Hepatocyte (in vitro differentiated cells): ENCODE measurements around the gene PTPRN2. TPM values are rescaled to one million over a fixed set of nuclear protein-coding genes. Genes with fewer than 3 reads are reported as not detected.

Source experiments
- DNase-seq: peaks from one replicate; pipeline ENCODE4 v3.0.0-alpha.2; 2016; ENCODE audit warnings: low spot score
- H2AFZ ChIP-seq: fragments of 200-600 bp; sonication (generic); 2 replicates; pipeline ENCODE4 v1.6.0; 2016; ENCODE audit warnings: antibody characterized with exemption, mild to moderate bottlenecking
- H3K27ac ChIP-seq: fragments of 200-600 bp; sonication (generic); 2 replicates; pipeline ENCODE4 v1.5.1; 2016; ENCODE audit warnings: mild to moderate bottlenecking
- H3K27me3 ChIP-seq: fragments of 200-600 bp; sonication (generic); 2 replicates; pipeline ENCODE4 v1.6.1; 2016
- H3K36me3 ChIP-seq: fragments of 200-600 bp; sonication (generic); replicated peaks from 2 replicates; pipeline ENCODE4 v1.5.1; 2016; ENCODE audit warnings: low read depth; ENCODE audit not compliant: insufficient read depth
- H3K4me1 ChIP-seq: fragments of 200-600 bp; sonication (generic); 2 replicates; pipeline ENCODE4 v1.5.1; 2016; ENCODE audit warnings: mild to moderate bottlenecking, moderate library complexity; ENCODE audit not compliant: insufficient read depth
- H3K4me2 ChIP-seq: fragments of 200-600 bp; sonication (generic); 2 replicates; pipeline ENCODE4 v1.6.0; 2016
- H3K4me3 ChIP-seq: fragments of 200-600 bp; sonication (generic); 2 replicates; pipeline ENCODE4 v1.5.1; 2016; ENCODE audit warnings: mild to moderate bottlenecking
- H3K79me2 ChIP-seq: fragments of 200-600 bp; sonication (generic); 2 replicates; pipeline ENCODE4 v1.6.0; 2017; ENCODE audit warnings: mild to moderate bottlenecking
- H3K9me2 ChIP-seq: fragments of 200-600 bp; sonication (generic); replicated peaks from 2 replicates; pipeline ENCODE4 v1.6.0; 2017; ENCODE audit warnings: mild to moderate bottlenecking; ENCODE audit not compliant: insufficient read depth
- H3K9me3 ChIP-seq: fragments of 200-600 bp; sonication (generic); 2 replicates; pipeline ENCODE4 v1.5.1; 2016; ENCODE audit warnings: low read depth, mild to moderate bottlenecking
- H4K20me1 ChIP-seq: fragments of 200-600 bp; sonication (generic); 2 replicates; pipeline ENCODE4 v1.6.0; 2016; ENCODE audit warnings: mild to moderate bottlenecking; ENCODE audit not compliant: insufficient read depth, poor library complexity, severe bottlenecking
- CTCF ChIP-seq: fragments of 200-600 bp; sonication (generic); IDR thresholded peaks from 2 replicates; pipeline ENCODE4 v1.5.1; 2016; ENCODE audit warnings: antibody characterized with exemption, mild to moderate bottlenecking; ENCODE audit not compliant: poor library complexity
- EZH2 ChIP-seq: fragments of 200-600 bp; sonication (generic); IDR thresholded peaks from 2 replicates; pipeline ENCODE4 v1.6.1; 2016; ENCODE audit warnings: antibody characterized with exemption, mild to moderate bottlenecking, borderline replicate concordance
- EZH2phosphoT487 ChIP-seq: fragments of 200-600 bp; sonication (generic); IDR thresholded peaks from one replicate; pipeline ENCODE4 v1.6.1; 2018; ENCODE audit warnings: antibody characterized with exemption, mild to moderate bottlenecking, low read depth, moderate library complexity; ENCODE audit not compliant: unreplicated experiment, severe bottlenecking
- WGBS: methylation state at CpG from one replicate; pipeline ENCODE4 v1.1.6; 2016; ENCODE audit warnings: low lambda C conversion rate; ENCODE audit errors: missing lambda C conversion rate; 5-methylcytosine and 5-hydroxymethylcytosine counted together
- polyA plus RNA-seq: library from polyadenylated mRNA; unstranded; fragments of >200 nt; fragmentation: Nextera tagmentation; extraction: Ambion mirVana; gene quantifications from 2 replicates; pipeline ENCODE4 v1.2.1, GENCODE V29; 2016
- total RNA-seq: library from RNA; depleted of rRNA; stranded (reverse); fragments of >200 nt; gene quantifications from 2 replicates; pipeline ENCODE4 v1.2.3, GENCODE V29; 2014

The PTPRN2 gene
- total and polyA plus RNA-seq, 2 experiments from 2014 or later, result 2.1 to 3.3 TPM

- Histone ChIP-seq H3K27me3 (peaks cover 15% of the 10 kb centered on the region), H3K9me2 (no peaks in the 10 kb centered on the region), H2AFZ (no peak overlapping the region), H3K4me2 (no peak overlapping the region), H3K27ac (no peak overlapping the region), H3K9me3 (no peaks in the 10 kb centered on the region), H3K36me3 (no peaks in the 10 kb centered on the region), H3K4me3 (no peak overlapping the region), H3K4me1 (peaks cover 7% of the 10 kb centered on the region), H4K20me1 (no peaks in the 10 kb centered on the region), H3K79me2 (no peaks in the 10 kb centered on the region)
- TF ChIP-seq EZH2phosphoT487 (no peak), CTCF (no peak), EZH2 (no peak)
- DNase-seq, result no peak
Measured at GRCh38 chr7:158013085-158013668, 574.4 kb downstream of the PTPRN2 start.

- DNase-seq, result no peak
- peaks cover 7% of the 10 kb centered on the region for H3K4me1 ChIP-seq
- no peaks in the 10 kb centered on the region for H4K20me1 ChIP-seq
- H3K9me2 ChIP-seq, result no peaks in the 10 kb centered on the region
- H3K9me3 ChIP-seq, result no peaks in the 10 kb centered on the region
- H3K27ac ChIP-seq, result no peak overlapping the region
- H2AFZ ChIP-seq, result no peak overlapping the region
- H3K36me3 ChIP-seq, result no peaks in the 10 kb centered on the region
- no peaks in the 10 kb centered on the region for H3K79me2 ChIP-seq
- WGBS, result 84% methylated on average over 11 of the region's 11 CpGs
- no peak overlapping the region for H3K4me2 ChIP-seq
- H3K4me3 ChIP-seq, result no peak overlapping the region
- peaks cover 15% of the 10 kb centered on the region for H3K27me3 ChIP-seq
- TF ChIP-seq EZH2, result no peak
- TF ChIP-seq CTCF, result no peak
- TF ChIP-seq EZH2phosphoT487, result no peak
Measured at GRCh38 chr7:158011941-158012340, 575.7 kb downstream of the PTPRN2 start.

GRCh38 chr7:158010961-158011693 lies 576.5 kb downstream of the PTPRN2 start:
- no peaks in the 10 kb centered on the region for H4K20me1 ChIP-seq
- 39% methylated on average over 11 of the region's 11 CpGs for WGBS
- TF ChIP-seq CTCF (peak; percentile 32), EZH2phosphoT487 (no peak), EZH2 (no peak)

More at GRCh38 chr7:158010961-158011693, 576.5 kb downstream of the PTPRN2 start:
- H3K4me3 ChIP-seq, result no peak overlapping the region
- no peaks in the 10 kb centered on the region for H3K79me2 ChIP-seq
- DNase-seq, result no peak
- H2AFZ ChIP-seq, result no peak overlapping the region
- H3K27me3 ChIP-seq, result peaks cover 15% of the 10 kb centered on the region
- no peaks in the 10 kb centered on the region for H3K9me3 ChIP-seq
- H3K27ac ChIP-seq, result no peak overlapping the region
- no peaks in the 10 kb centered on the region for H3K9me2 ChIP-seq
- H3K4me1 ChIP-seq, result peaks cover 2% of the 10 kb centered on the region
- no peaks in the 10 kb centered on the region for H3K36me3 ChIP-seq
- H3K4me2 ChIP-seq, result no peak overlapping the region
